WTC11 (cell line): ENCODE results near the gene KIAA1671. TPM values are rescaled to one million over a fixed set of nuclear protein-coding genes. Genes with fewer than 3 reads are reported as not detected.

ENCODE experiments used
- ATAC-seq: fragments of 200-7000 bp; cut with Tn5 transposase; 2 replicates; pipeline ENCODE4 v1.10.0; 2021; ENCODE audit warnings: mild to moderate bottlenecking, moderate library complexity
- CTCF ChIA-PET: fragments of 300-600 bp; sonication (Branson Sonifier 250); formaldehyde crosslinking; loops from one replicate; lab custom pipeline; 2021; ENCODE audit warnings: antibody characterized with exemption; lab: Charles Lee
- POLR2A ChIA-PET: fragments of 350-600 bp; sonication (Branson Sonifier 250); formaldehyde crosslinking; loops from one replicate; lab custom pipeline; 2021; ENCODE audit warnings: antibody characterized with exemption; lab: Charles Lee
- DNase-seq: peaks from one replicate; pipeline ENCODE4 v3.0.0; 2021; ENCODE audit warnings: low spot score
- H3K27ac Mint-ChIP-seq: 2 replicates; pipeline ENCODE4 v1.8.0; 2021; ENCODE audit warnings: mixed read lengths
- H3K27me3 Mint-ChIP-seq: 2 replicates; pipeline ENCODE4 v1.8.0; 2021; ENCODE audit warnings: low read depth, mild to moderate bottlenecking, moderate library complexity, mixed read lengths
- H3K36me3 Mint-ChIP-seq: 2 replicates; pipeline ENCODE4 v1.8.0; 2021; ENCODE audit warnings: mixed read lengths
- H3K4me1 Mint-ChIP-seq: 2 replicates; pipeline ENCODE4 v1.8.0; 2022; ENCODE audit warnings: mixed read lengths
- H3K4me3 Mint-ChIP-seq: 2 replicates; pipeline ENCODE4 v1.8.0; 2021; ENCODE audit warnings: mild to moderate bottlenecking, moderate library complexity, mixed read lengths
- H3K9me3 Mint-ChIP-seq: 2 replicates; pipeline ENCODE4 v1.8.0; 2021; ENCODE audit warnings: mixed read lengths
- CREB1 ChIP-seq: sonication (generic); formaldehyde crosslinking; IDR thresholded peaks from 2 replicates; pipeline ENCODE4 v1.8.0; 2023; ENCODE audit warnings: mild to moderate bottlenecking, missing genetic modification reagents
- EMX1 ChIP-seq: fragments of 250-450 bp; sonication (Bioruptor Pico); IDR thresholded peaks from 2 replicates; pipeline ENCODE4 v1.8.0; 2021; ENCODE audit warnings: mild to moderate bottlenecking
- GRHL2 ChIP-seq: fragments of 250-450 bp; sonication (Bioruptor Pico); IDR thresholded peaks from 2 replicates; pipeline ENCODE4 v1.8.0; 2022; ENCODE audit warnings: mild to moderate bottlenecking, moderate library complexity; ENCODE audit not compliant: insufficient replicate concordance, severe bottlenecking
- HMGA2 ChIP-seq: fragments of 250-450 bp; sonication (Bioruptor Pico); IDR thresholded peaks from 2 replicates; pipeline ENCODE4 v1.4.0; 2021; ENCODE audit warnings: mild to moderate bottlenecking, moderate library complexity
- JUN ChIP-seq: sonication (generic); formaldehyde crosslinking; IDR thresholded peaks from 2 replicates; pipeline ENCODE4 v1.8.0; 2023; ENCODE audit warnings: mild to moderate bottlenecking, missing genetic modification reagents
- KAT7 ChIP-seq: sonication (generic); formaldehyde crosslinking; IDR thresholded peaks from 2 replicates; pipeline ENCODE4 v1.8.1; 2023; ENCODE audit warnings: missing genetic modification reagents, mild to moderate bottlenecking, borderline replicate concordance
- MXD4 ChIP-seq: fragments of 250-450 bp; sonication (Bioruptor Pico); IDR thresholded peaks from 2 replicates; pipeline ENCODE4 v1.8.0; 2021; ENCODE audit warnings: mild to moderate bottlenecking, moderate library complexity, borderline replicate concordance
- NR3C1 ChIP-seq: sonication (generic); formaldehyde crosslinking; conservative IDR thresholded peaks from 2 replicates; pipeline ENCODE4 v1.8.1; 2023; ENCODE audit warnings: low read depth, mild to moderate bottlenecking, missing genetic modification reagents
- RELA ChIP-seq: sonication (generic); formaldehyde crosslinking; IDR thresholded peaks from 2 replicates; pipeline ENCODE4 v1.8.1; 2022; ENCODE audit warnings: missing genetic modification reagents, mild to moderate bottlenecking, borderline replicate concordance
- SMAD3 ChIP-seq: sonication (generic); formaldehyde crosslinking; IDR thresholded peaks from 2 replicates; pipeline ENCODE4 v1.8.0; 2022; ENCODE audit warnings: missing genetic modification reagents, mild to moderate bottlenecking, borderline replicate concordance
- SP1 ChIP-seq: sonication (generic); formaldehyde crosslinking; conservative IDR thresholded peaks from 2 replicates; pipeline ENCODE4 v1.8.1; 2022; ENCODE audit warnings: missing genetic modification reagents
- TEAD1 ChIP-seq: sonication (generic); formaldehyde crosslinking; IDR thresholded peaks from 2 replicates; pipeline ENCODE4 v1.8.0; 2022; ENCODE audit warnings: mild to moderate bottlenecking, missing genetic modification reagents
- ZBTB21 ChIP-seq: sonication (generic); formaldehyde crosslinking; IDR thresholded peaks from 2 replicates; pipeline ENCODE4 v1.8.1; 2023; ENCODE audit warnings: mild to moderate bottlenecking, missing genetic modification reagents, borderline replicate concordance
- ZNF671 ChIP-seq: fragments of 250-450 bp; sonication (Bioruptor Pico); IDR thresholded peaks from 2 replicates; pipeline ENCODE4 v1.8.0; 2021; ENCODE audit warnings: mild to moderate bottlenecking
- total RNA-seq: library from RNA; stranded (reverse); gene quantifications from 3 replicates; pipeline ENCODE4 v1.2.3, GENCODE V29; 2021
- TF ChIP-seq, protein P1 (sequence below): sonication (generic); formaldehyde crosslinking; IDR thresholded peaks from 2 replicates; pipeline ENCODE4 v1.8.0; 2022; ENCODE audit warnings: mild to moderate bottlenecking, missing genetic modification reagents
- TF ChIP-seq, protein P2 (sequence below): sonication (generic); formaldehyde crosslinking; IDR thresholded peaks from 2 replicates; pipeline ENCODE4 v1.8.0; 2023; ENCODE audit warnings: missing genetic modification reagents
- TF ChIP-seq, protein P3 (sequence below): sonication (generic); formaldehyde crosslinking; IDR thresholded peaks from 2 replicates; pipeline ENCODE4 v1.8.1; 2023; ENCODE audit warnings: mild to moderate bottlenecking, missing genetic modification reagents
- TF ChIP-seq, protein P4 (sequence below): sonication (generic); formaldehyde crosslinking; IDR thresholded peaks from 2 replicates; pipeline ENCODE4 v1.8.1; 2023; ENCODE audit warnings: mild to moderate bottlenecking, missing genetic modification reagents
- TF ChIP-seq, protein P5 (sequence below): fragments of 250-450 bp; sonication (Bioruptor Pico); conservative IDR thresholded peaks from 2 replicates; pipeline ENCODE4 v1.9.0; 2021; ENCODE audit warnings: mild to moderate bottlenecking
- TF ChIP-seq, protein P6 (sequence below): sonication (generic); formaldehyde crosslinking; IDR thresholded peaks from 2 replicates; pipeline ENCODE4 v1.8.1; 2022; ENCODE audit warnings: mild to moderate bottlenecking, missing genetic modification reagents, moderate library complexity, borderline replicate concordance

The KIAA1671 gene
- total RNA-seq, 1 experiment from 2014 or later, result 26.0 TPM

DNA sequence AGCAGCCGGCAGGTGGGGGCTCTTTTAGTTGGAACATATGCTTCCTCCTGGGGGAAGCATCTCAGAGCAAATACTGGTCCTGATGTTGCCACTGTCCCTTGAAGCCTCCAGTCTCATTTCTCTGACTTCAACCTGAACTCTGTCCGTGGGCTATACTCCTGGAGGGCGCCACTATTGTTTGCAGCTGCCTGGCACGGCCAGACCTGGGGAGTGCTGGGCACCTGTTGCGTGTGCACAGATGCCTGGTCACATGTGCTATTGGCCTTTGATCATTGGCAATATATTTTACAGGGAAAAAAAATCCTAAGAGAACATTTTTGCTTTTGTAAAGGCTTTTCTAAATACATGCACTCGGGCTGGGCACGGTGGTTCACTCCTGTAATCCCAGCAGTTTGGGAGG lies 24.2 kb upstream of the KIAA1671 start:
- no peak for DNase-seq
- Mint-ChIP-seq H3K27ac (no peak overlapping the region), H3K36me3 (peaks cover 2% of the 10 kb centered on the region; the same call in 1 of the 2 replicates), H3K4me1 (peaks cover 13% of the 10 kb centered on the region), H3K4me3 (no peak overlapping the region), H3K9me3 (peaks cover 7% of the 10 kb centered on the region), H3K27me3 (no peaks in the 10 kb centered on the region; the same call in 1 of the 2 replicates)
- POLR2A ChIA-PET, result no interaction called here
- no peak for ATAC-seq
- CTCF ChIA-PET, result interaction anchor here (0.8 to 3.2 kb wide), 2 partner anchors 9 to 129 kb away, joined by 3 to 22 read pairs; no protein-coding TSS in a partner anchor
- no peak for TF ChIP-seq JUN (CRISPR knock-in tag)
- TF ChIP-seq GRHL2 (CRISPR knock-in tag), result no peak
- no peak for TF ChIP-seq TEAD1 (CRISPR knock-in tag)
- no peak for TF ChIP-seq ZNF671 (CRISPR knock-in tag)
- TF ChIP-seq, protein P1, sequence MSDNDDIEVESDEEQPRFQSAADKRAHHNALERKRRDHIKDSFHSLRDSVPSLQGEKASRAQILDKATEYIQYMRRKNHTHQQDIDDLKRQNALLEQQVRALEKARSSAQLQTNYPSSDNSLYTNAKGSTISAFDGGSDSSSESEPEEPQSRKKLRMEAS, result no peak

DNA sequence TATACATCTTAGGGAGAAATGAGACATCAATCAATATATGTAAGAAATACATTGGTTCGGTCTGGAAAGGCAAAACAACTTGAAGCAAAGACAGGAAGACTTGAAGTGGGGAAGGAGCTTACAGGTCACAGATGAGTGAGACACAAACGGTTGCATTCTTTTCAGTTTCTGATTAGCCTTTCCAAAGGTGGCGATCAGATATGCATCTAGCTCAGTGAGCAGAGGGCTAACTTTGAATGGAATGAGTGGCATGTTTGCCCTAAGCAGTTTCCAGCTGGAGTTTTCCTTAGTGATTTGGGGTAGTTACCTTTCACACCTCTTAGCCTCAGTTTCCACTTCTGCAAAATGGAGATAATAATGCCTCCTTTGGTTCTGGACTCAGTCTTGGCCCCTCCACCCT lies 21.8 kb upstream of the KIAA1671 start:
- Mint-ChIP-seq H3K4me3 (no peak overlapping the region), H3K9me3 (peaks cover 7% of the 10 kb centered on the region), H3K27me3 (no peaks in the 10 kb centered on the region; the same call in 1 of the 2 replicates)
- DNase-seq, result no peak
- CTCF ChIA-PET, result interaction anchor here (1.2 to 1.5 kb wide), 3 partner anchors 8 to 127 kb away, joined by 4 to 6 read pairs (median 4); no protein-coding TSS in a partner anchor
- TF ChIP-seq ZBTB21 (CRISPR knock-in tag) (no peak), HMGA2 (CRISPR knock-in tag) (no peak), SP1 (CRISPR knock-in tag) (no peak), EMX1 (CRISPR knock-in tag) (no peak), JUN (CRISPR knock-in tag) (no peak), KAT7 (no peak), SMAD3 (no peak), RELA (CRISPR knock-in tag) (no peak), NR3C1 (no peak), MXD4 (CRISPR knock-in tag) (no peak), CREB1 (no peak)
- TF ChIP-seq, protein P2, sequence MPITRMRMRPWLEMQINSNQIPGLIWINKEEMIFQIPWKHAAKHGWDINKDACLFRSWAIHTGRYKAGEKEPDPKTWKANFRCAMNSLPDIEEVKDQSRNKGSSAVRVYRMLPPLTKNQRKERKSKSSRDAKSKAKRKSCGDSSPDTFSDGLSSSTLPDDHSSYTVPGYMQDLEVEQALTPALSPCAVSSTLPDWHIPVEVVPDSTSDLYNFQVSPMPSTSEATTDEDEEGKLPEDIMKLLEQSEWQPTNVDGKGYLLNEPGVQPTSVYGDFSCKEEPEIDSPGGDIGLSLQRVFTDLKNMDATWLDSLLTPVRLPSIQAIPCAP, result no peak
- TF ChIP-seq, protein P3, sequence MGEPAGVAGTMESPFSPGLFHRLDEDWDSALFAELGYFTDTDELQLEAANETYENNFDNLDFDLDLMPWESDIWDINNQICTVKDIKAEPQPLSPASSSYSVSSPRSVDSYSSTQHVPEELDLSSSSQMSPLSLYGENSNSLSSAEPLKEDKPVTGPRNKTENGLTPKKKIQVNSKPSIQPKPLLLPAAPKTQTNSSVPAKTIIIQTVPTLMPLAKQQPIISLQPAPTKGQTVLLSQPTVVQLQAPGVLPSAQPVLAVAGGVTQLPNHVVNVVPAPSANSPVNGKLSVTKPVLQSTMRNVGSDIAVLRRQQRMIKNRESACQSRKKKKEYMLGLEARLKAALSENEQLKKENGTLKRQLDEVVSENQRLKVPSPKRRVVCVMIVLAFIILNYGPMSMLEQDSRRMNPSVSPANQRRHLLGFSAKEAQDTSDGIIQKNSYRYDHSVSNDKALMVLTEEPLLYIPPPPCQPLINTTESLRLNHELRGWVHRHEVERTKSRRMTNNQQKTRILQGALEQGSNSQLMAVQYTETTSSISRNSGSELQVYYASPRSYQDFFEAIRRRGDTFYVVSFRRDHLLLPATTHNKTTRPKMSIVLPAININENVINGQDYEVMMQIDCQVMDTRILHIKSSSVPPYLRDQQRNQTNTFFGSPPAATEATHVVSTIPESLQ (CRISPR knock-in tag), result no peak
- TF ChIP-seq, protein P4, sequence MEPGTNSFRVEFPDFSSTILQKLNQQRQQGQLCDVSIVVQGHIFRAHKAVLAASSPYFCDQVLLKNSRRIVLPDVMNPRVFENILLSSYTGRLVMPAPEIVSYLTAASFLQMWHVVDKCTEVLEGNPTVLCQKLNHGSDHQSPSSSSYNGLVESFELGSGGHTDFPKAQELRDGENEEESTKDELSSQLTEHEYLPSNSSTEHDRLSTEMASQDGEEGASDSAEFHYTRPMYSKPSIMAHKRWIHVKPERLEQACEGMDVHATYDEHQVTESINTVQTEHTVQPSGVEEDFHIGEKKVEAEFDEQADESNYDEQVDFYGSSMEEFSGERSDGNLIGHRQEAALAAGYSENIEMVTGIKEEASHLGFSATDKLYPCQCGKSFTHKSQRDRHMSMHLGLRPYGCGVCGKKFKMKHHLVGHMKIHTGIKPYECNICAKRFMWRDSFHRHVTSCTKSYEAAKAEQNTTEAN (CRISPR knock-in tag), result no peak
- TF ChIP-seq, protein P5, sequence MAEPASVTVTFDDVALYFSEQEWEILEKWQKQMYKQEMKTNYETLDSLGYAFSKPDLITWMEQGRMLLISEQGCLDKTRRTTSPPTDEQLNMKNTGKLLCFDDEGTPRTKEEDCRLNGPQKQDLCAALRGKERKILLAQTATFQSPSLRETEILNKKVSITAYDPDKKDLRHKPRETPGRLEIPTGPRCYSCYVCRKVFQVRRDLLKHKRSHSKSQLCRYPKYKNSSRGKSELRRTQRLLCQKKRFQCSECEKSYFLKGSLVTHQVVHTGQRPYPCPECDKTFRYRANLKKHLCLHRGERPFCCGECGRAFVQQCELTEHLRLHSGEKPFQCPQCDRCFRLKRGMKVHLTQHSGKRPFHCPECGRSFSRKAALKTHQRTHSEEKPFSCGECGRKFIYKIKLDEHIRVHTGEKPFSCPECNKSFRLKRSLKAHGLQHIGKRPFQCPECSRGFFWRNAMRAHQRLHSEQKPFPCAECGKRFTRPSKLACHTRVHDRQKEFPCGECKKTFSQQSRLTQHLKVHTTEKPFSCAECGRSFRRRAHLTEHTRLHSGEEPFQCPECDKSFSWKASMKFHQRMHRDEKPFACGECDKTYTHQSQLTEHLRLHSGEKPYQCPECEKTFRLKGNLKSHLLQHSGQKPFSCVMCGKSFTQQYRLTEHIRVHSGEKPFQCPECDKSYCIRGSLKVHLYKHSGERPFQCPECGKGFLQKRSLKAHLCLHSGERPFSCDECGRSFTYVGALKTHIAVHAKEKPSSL (CRISPR knock-in tag), result no peak
- TF ChIP-seq, protein P6, sequence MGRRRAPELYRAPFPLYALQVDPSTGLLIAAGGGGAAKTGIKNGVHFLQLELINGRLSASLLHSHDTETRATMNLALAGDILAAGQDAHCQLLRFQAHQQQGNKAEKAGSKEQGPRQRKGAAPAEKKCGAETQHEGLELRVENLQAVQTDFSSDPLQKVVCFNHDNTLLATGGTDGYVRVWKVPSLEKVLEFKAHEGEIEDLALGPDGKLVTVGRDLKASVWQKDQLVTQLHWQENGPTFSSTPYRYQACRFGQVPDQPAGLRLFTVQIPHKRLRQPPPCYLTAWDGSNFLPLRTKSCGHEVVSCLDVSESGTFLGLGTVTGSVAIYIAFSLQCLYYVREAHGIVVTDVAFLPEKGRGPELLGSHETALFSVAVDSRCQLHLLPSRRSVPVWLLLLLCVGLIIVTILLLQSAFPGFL (CRISPR knock-in tag), result no peak
- TF ChIP-seq, all 79 proteins: peak for 0
- Mint-ChIP-seq H3K4me1 (peaks cover 15% of the 10 kb centered on the region), H3K36me3 (peaks cover 2% of the 10 kb centered on the region; the same call in 1 of the 2 replicates), H3K27ac (no peak overlapping the region)
- POLR2A ChIA-PET, result interaction anchor here (1.2 kb wide), 1 partner anchor 20 kb away, joined by 3 read pairs; no protein-coding TSS in a partner anchor
- no peak for ATAC-seq
